ENCODE results near the gene SFXN2. TPM values are rescaled to one million over a fixed set of nuclear protein-coding genes. Genes with fewer than 3 reads are reported as not detected.
A peak's percentile ranks its signal among the peaks of the same experiment; 100 is the strongest.

Gene SFXN2
- total RNA-seq, 1 donor from 2014 or later: 35.8 TPM

DNA sequence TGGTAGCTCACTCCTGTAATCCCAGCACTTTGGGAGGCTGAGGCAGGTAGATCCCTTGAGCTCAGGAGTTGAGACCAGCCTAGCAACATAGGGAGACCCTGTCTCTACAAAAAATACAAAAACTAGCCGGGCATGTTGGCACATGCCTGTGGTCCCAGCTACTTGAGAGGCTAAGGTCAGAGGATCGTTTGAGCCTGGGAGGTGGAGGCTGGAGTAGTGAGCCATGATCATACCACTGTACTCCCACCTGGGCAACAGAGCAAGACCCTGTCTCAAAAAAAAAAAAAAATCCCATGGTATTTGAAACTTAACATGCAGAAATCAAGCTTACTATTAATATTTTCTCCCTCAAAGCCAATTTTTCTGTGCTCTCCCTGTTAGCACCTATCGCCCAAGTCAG, 5.9 kb downstream of the SFXN2 start:
- no peak for DNase-seq (ENCODE audit: extremely low spot score, unreplicated experiment)
- no peaks in the 10 kb centered on the region for H3K27me3 Mint-ChIP-seq
- no peaks in the 10 kb centered on the region for H3K9me3 Mint-ChIP-seq
- peak overlapping the region; percentile 53 for H3K4me3 Mint-ChIP-seq
- peaks cover 46% of the 10 kb centered on the region for H3K4me1 Mint-ChIP-seq (ENCODE audit: unreplicated experiment)
- H3K36me3 Mint-ChIP-seq: peaks cover 26% of the 10 kb centered on the region
- TF ChIP-seq, protein P1, sequence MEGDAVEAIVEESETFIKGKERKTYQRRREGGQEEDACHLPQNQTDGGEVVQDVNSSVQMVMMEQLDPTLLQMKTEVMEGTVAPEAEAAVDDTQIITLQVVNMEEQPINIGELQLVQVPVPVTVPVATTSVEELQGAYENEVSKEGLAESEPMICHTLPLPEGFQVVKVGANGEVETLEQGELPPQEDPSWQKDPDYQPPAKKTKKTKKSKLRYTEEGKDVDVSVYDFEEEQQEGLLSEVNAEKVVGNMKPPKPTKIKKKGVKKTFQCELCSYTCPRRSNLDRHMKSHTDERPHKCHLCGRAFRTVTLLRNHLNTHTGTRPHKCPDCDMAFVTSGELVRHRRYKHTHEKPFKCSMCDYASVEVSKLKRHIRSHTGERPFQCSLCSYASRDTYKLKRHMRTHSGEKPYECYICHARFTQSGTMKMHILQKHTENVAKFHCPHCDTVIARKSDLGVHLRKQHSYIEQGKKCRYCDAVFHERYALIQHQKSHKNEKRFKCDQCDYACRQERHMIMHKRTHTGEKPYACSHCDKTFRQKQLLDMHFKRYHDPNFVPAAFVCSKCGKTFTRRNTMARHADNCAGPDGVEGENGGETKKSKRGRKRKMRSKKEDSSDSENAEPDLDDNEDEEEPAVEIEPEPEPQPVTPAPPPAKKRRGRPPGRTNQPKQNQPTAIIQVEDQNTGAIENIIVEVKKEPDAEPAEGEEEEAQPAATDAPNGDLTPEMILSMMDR (conservative IDR thresholded peaks at IDR 0.05): no peak
- peak overlapping the region; percentile 42 for H3K27ac Mint-ChIP-seq

DNA sequence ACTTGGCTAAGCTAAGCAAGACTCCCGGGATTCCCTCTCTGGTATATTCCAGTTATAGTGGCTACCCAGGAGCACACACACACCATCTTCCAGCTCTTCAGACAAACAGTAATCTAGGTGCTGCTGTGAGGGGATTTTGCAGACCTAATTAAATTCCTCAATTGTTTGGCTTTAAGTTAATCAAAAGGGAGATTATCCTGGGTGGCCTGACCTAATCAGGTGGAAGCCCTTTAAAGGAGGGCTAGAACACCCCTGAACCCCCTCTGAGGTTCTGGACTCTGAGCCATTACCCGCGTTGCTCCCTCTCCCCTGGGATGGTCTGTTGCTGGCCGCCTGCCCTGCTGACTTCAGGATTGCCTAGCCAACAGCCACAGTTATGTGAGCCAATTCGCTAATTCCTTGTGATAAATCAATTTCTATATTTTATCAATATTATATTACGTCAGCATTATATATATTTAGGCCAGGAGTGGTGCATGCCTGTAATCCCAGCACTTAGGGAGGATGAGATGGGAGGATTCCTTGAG, 6.4 kb downstream of the SFXN2 start:
- TF ChIP-seq, protein P1 (conservative IDR thresholded peaks at IDR 0.05): no peak
- H3K4me3 Mint-ChIP-seq: peak overlapping the region; percentile 53
- H3K9me3 Mint-ChIP-seq: no peaks in the 10 kb centered on the region
- DNase-seq (ENCODE audit: extremely low spot score, unreplicated experiment): no peak
- H3K4me1 Mint-ChIP-seq (ENCODE audit: unreplicated experiment): peaks cover 42% of the 10 kb centered on the region
- H3K36me3 Mint-ChIP-seq: peaks cover 26% of the 10 kb centered on the region
- peak overlapping the region; percentile 42 for H3K27ac Mint-ChIP-seq
- H3K27me3 Mint-ChIP-seq: no peaks in the 10 kb centered on the region

DNA sequence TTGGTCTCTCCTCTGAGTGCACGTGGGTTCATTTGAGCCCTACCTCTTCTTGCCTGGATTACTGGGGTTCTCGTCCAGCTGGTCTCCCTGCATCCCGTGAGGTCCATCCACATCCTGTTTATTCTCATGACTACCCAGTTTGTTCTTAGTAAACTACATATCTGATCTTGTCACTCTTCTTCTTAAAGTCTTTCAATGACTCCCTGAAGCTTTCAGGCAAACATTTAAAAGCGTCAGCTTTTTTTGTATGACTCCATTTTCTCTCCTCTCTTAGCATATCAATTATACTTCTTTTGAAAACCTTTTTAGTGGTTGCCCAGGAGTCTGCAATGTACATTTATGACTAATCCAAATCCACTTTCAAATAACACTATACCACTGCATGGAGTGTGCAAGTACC, 7.5 kb downstream of the SFXN2 start:
- TF ChIP-seq, protein P1 (conservative IDR thresholded peaks at IDR 0.05): no peak
- Mint-ChIP-seq H3K4me3 (peak overlapping the region; percentile 30), H3K27ac (peak overlapping the region; percentile 78), H3K27me3 (no peaks in the 10 kb centered on the region), H3K4me1 (ENCODE audit: unreplicated experiment) (peaks cover 34% of the 10 kb centered on the region), H3K36me3 (peaks cover 25% of the 10 kb centered on the region), H3K9me3 (no peaks in the 10 kb centered on the region)
- no peak for DNase-seq (ENCODE audit: extremely low spot score, unreplicated experiment)

DNA sequence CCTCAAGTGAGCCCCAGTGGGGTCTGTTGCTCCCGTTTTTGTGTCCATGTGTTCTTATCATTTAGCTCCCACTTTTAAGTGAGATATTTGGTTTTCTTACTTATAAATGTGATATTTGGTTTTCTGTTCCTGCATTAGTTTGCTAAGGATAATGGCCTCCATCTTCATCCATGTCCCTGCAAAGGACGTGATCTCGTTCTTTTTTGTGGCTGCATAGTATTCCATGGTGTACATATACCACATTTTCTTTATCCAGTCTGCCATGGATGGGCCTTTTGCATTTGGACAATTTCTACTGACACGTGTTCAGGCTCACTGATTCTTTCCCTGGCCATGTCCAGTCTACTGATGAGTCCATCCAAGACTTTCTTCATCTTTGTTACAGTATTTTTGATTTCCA, 9.6 kb downstream of the SFXN2 start:
- no peaks in the 10 kb centered on the region for H3K27me3 Mint-ChIP-seq
- peaks cover 24% of the 10 kb centered on the region for H3K36me3 Mint-ChIP-seq
- H3K27ac Mint-ChIP-seq: no peak overlapping the region
- no peak for DNase-seq (ENCODE audit: extremely low spot score, unreplicated experiment)
- TF ChIP-seq, protein P1 (conservative IDR thresholded peaks at IDR 0.05): no peak
- no peaks in the 10 kb centered on the region for H3K9me3 Mint-ChIP-seq
- H3K4me3 Mint-ChIP-seq: no peak overlapping the region
- peaks cover 22% of the 10 kb centered on the region for H3K4me1 Mint-ChIP-seq (ENCODE audit: unreplicated experiment)

DNA sequence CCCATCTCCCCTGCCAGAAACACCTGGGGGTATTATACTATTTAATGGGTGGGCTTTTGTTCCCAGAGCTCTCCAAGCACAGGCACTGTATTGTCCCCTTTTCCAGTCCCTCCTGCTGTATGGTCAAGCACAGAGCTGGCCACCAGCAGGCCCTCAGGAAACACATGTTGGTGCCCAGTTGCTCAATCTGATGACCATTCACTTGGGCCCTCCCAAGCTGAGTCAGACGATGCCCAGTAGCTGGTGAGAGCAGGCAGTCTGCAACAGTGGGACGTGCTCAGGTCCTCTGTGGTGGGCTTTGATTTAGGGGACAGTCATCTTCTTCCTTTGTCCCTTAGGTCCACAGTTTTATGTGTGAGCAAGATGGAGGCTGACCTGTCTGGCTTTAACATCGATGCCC, 11.8 kb downstream of the SFXN2 start:
- DNase-seq (ENCODE audit: extremely low spot score, unreplicated experiment): no peak
- no peak overlapping the region for H3K4me3 Mint-ChIP-seq
- H3K4me1 Mint-ChIP-seq (ENCODE audit: unreplicated experiment): peaks cover 15% of the 10 kb centered on the region
- H3K27ac Mint-ChIP-seq: no peak overlapping the region
- peaks cover 25% of the 10 kb centered on the region for H3K36me3 Mint-ChIP-seq
- TF ChIP-seq, protein P1 (conservative IDR thresholded peaks at IDR 0.05): no peak
- no peaks in the 10 kb centered on the region for H3K9me3 Mint-ChIP-seq
- no peaks in the 10 kb centered on the region for H3K27me3 Mint-ChIP-seq
